ENCODE measurements around the gene EPN2. TPM values are rescaled to one million over a fixed set of nuclear protein-coding genes. Genes with fewer than 3 reads are reported as not detected.

EPN2 gene
- total and polyA plus RNA-seq, 2 experiments from 2014 or later: 34.0 to 149 TPM

GRCh38 chr17:19381741-19382444 is 144.7 kb downstream of the EPN2 start:
- H3K4me1 Mint-ChIP-seq: peaks cover 30% of the 10 kb centered on the region
- DNase-seq (ENCODE audit: low spot score): no peak
- H3K4me3 Mint-ChIP-seq: no peak overlapping the region
- no peak for ATAC-seq
- peaks cover 13% of the 10 kb centered on the region for H4K20me1 ChIP-seq (replicated peaks; ENCODE audit: insufficient read depth)
- no peak overlapping the region for H2AFZ ChIP-seq
- H3K79me2 ChIP-seq (replicated peaks; ENCODE audit: insufficient read depth): peaks cover 29% of the 10 kb centered on the region
- no peaks in the 10 kb centered on the region for H3K9me2 ChIP-seq (ENCODE audit: insufficient read depth)
- peaks cover 19% of the 10 kb centered on the region for H3F3A ChIP-seq (replicated peaks; ENCODE audit: low read depth)
- TF ChIP-seq, protein P1, sequence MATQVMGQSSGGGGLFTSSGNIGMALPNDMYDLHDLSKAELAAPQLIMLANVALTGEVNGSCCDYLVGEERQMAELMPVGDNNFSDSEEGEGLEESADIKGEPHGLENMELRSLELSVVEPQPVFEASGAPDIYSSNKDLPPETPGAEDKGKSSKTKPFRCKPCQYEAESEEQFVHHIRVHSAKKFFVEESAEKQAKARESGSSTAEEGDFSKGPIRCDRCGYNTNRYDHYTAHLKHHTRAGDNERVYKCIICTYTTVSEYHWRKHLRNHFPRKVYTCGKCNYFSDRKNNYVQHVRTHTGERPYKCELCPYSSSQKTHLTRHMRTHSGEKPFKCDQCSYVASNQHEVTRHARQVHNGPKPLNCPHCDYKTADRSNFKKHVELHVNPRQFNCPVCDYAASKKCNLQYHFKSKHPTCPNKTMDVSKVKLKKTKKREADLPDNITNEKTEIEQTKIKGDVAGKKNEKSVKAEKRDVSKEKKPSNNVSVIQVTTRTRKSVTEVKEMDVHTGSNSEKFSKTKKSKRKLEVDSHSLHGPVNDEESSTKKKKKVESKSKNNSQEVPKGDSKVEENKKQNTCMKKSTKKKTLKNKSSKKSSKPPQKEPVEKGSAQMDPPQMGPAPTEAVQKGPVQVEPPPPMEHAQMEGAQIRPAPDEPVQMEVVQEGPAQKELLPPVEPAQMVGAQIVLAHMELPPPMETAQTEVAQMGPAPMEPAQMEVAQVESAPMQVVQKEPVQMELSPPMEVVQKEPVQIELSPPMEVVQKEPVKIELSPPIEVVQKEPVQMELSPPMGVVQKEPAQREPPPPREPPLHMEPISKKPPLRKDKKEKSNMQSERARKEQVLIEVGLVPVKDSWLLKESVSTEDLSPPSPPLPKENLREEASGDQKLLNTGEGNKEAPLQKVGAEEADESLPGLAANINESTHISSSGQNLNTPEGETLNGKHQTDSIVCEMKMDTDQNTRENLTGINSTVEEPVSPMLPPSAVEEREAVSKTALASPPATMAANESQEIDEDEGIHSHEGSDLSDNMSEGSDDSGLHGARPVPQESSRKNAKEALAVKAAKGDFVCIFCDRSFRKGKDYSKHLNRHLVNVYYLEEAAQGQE (IDR thresholded peaks at IDR 0.05; ENCODE audit: unreplicated experiment): no peak
- no peak for TF ChIP-seq POLR2AphosphoS5 (IDR thresholded peaks at IDR 0.05; ENCODE audit: low read depth)
- no peak for TF ChIP-seq CREB1 (CRISPR knock-in tag; IDR thresholded peaks at IDR 0.05; ENCODE audit: low read depth)
- no peak for TF ChIP-seq ETS1 (IDR thresholded peaks at IDR 0.05)
- no peak for TF ChIP-seq ZNF114 (CRISPR knock-in tag; IDR thresholded peaks at IDR 0.05)
- TF ChIP-seq NANOG (IDR thresholded peaks at IDR 0.05; ENCODE audit: borderline replicate concordance): no peak
- TF ChIP-seq STAT1 (IDR thresholded peaks at IDR 0.05; ENCODE audit: unreplicated experiment): no peak
- TF ChIP-seq, protein P2, sequence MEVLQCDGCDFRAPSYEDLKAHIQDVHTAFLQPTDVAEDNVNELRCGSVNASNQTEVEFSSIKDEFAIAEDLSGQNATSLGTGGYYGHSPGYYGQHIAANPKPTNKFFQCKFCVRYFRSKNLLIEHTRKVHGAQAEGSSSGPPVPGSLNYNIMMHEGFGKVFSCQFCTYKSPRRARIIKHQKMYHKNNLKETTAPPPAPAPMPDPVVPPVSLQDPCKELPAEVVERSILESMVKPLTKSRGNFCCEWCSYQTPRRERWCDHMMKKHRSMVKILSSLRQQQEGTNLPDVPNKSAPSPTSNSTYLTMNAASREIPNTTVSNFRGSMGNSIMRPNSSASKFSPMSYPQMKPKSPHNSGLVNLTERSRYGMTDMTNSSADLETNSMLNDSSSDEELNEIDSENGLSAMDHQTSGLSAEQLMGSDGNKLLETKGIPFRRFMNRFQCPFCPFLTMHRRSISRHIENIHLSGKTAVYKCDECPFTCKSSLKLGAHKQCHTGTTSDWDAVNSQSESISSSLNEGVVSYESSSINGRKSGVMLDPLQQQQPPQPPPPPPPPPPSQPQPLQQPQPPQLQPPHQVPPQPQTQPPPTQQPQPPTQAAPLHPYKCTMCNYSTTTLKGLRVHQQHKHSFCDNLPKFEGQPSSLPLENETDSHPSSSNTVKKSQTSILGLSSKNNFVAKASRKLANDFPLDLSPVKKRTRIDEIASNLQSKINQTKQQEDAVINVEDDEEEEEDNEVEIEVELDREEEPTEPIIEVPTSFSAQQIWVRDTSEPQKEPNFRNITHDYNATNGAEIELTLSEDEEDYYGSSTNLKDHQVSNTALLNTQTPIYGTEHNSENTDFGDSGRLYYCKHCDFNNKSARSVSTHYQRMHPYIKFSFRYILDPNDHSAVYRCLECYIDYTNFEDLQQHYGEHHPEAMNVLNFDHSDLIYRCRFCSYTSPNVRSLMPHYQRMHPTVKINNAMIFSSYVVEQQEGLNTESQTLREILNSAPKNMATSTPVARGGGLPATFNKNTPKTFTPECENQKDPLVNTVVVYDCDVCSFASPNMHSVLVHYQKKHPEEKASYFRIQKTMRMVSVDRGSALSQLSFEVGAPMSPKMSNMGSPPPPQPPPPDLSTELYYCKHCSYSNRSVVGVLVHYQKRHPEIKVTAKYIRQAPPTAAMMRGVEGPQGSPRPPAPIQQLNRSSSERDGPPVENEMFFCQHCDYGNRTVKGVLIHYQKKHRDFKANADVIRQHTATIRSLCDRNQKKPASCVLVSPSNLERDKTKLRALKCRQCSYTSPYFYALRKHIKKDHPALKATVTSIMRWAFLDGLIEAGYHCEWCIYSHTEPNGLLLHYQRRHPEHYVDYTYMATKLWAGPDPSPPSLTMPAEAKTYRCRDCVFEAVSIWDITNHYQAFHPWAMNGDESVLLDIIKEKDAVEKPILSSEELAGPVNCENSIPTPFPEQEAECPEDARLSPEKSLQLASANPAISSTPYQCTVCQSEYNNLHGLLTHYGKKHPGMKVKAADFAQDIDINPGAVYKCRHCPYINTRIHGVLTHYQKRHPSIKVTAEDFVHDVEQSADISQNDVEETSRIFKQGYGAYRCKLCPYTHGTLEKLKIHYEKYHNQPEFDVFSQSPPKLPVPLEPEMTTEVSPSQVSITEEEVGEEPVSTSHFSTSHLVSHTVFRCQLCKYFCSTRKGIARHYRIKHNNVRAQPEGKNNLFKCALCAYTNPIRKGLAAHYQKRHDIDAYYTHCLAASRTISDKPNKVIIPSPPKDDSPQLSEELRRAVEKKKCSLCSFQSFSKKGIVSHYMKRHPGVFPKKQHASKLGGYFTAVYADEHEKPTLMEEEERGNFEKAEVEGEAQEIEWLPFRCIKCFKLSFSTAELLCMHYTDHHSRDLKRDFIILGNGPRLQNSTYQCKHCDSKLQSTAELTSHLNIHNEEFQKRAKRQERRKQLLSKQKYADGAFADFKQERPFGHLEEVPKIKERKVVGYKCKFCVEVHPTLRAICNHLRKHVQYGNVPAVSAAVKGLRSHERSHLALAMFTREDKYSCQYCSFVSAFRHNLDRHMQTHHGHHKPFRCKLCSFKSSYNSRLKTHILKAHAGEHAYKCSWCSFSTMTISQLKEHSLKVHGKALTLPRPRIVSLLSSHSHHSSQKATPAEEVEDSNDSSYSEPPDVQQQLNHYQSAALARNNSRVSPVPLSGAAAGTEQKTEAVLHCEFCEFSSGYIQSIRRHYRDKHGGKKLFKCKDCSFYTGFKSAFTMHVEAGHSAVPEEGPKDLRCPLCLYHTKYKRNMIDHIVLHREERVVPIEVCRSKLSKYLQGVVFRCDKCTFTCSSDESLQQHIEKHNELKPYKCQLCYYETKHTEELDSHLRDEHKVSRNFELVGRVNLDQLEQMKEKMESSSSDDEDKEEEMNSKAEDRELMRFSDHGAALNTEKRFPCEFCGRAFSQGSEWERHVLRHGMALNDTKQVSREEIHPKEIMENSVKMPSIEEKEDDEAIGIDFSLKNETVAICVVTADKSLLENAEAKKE (CRISPR knock-in tag; IDR thresholded peaks at IDR 0.05): no peak
- no peak for TF ChIP-seq ZNF331 (CRISPR knock-in tag; IDR thresholded peaks at IDR 0.05; ENCODE audit: low read depth)
- TF ChIP-seq EZH2 (IDR thresholded peaks at IDR 0.05; ENCODE audit: low read depth, unreplicated experiment): no peak
- H3K27ac ChIP-seq (ENCODE audit: low read depth): no peak overlapping the region
- H3K27me3 ChIP-seq (ENCODE audit: insufficient read depth): no peaks in the 10 kb centered on the region
- peaks cover 10% of the 10 kb centered on the region for H3K36me3 ChIP-seq (ENCODE audit: insufficient read depth)
- no peak overlapping the region for H3K27ac Mint-ChIP-seq
- no peak overlapping the region for H3K4me3 ChIP-seq
- peaks cover 68% of the 10 kb centered on the region for H3K36me3 Mint-ChIP-seq (ENCODE audit: low read depth)
- no peaks in the 10 kb centered on the region; the same call in 2 of the 3 replicates for H3K9me3 Mint-ChIP-seq
- peaks cover 9% of the 10 kb centered on the region for H3K4me1 ChIP-seq (ENCODE audit: insufficient read depth)
- peaks cover 12% of the 10 kb centered on the region for H3K27me3 Mint-ChIP-seq (ENCODE audit: insufficient read depth, low read depth, poor library complexity)
- H3K4me2 ChIP-seq: no peak overlapping the region
